ENCODE data around the gene LYRM4.

- TF ChIP-seq EZH2 (IDR thresholded peaks at IDR 0.05; ENCODE audit: low read depth): no peak
- TF ChIP-seq CTCF (conservative IDR thresholded peaks at IDR 0.05): no peak
These were observed 34.9 kb upstream of the LYRM4 start for GRCh38 chr6:5295623-5296022.
